Adrenal gland (tissue), 12 donors: ENCODE measurements around the gene COL19A1. TPM values are rescaled to one million over a fixed set of nuclear protein-coding genes. Genes with fewer than 3 reads are reported as not detected.
"Not testable (repeated sequence)": the region's sequence is repeated elsewhere in the genome, so short reads cannot be mapped to it uniquely, and the experiment has no call there.

Experiments
- DNase-seq, 7 donors: peaks; one replicate each; pipeline ENCODE4 v3.0.0-alpha.2; 2019 to 2020
- H3K27ac ChIP-seq, 5 donors: fragments of 200-600 bp; sonication (generic) in 4 of 5; 1 replicate in 3 of 5; 2 replicates in 2 of 5; pipeline versions ENCODE4 v1.5.1 to v1.8.0; 2016 to 2020; ENCODE audit warnings: mild to moderate bottlenecking in 1 of 5
- H3K27me3 ChIP-seq: fragments of 200-600 bp; 2 replicates; pipeline ENCODE4 v1.8.0; 2021
- H3K36me3 ChIP-seq, 2 donors: fragments of 200-600 bp; replicated peaks in 1 of 2; 1 replicate in 1 of 2; 2 replicates in 1 of 2; pipeline versions ENCODE4 v1.5.1 to v1.8.0; 2018 to 2022
- H3K4me1 ChIP-seq, 2 donors: fragments of 200-600 bp; replicated peaks in 1 of 2; 1 replicate in 1 of 2; 2 replicates in 1 of 2; pipeline versions ENCODE4 v1.5.1 to v1.8.0; 2018 to 2021
- H3K4me3 ChIP-seq, 4 donors: fragments of 200-600 bp; sonication (generic) in 3 of 4; one replicate each; pipeline ENCODE4 v1.5.1; 2016 to 2018
- H3K9me3 ChIP-seq, 3 donors: fragments of 200-600 bp; sonication (generic) in 1 of 3; replicated peaks in 1 of 3; 1 replicate in 2 of 3; 2 replicates in 1 of 3; pipeline versions ENCODE4 v1.5.1 to v1.8.0; 2016 to 2021
- CTCF ChIP-seq, 6 experiments: fragments of 450-650 bp in 4 of 6; fragments of 200-600 bp in 2 of 6; sonication (generic) in 1 of 6; IDR thresholded peaks; 1 replicate in 5 of 6; 2 replicates in 1 of 6; pipeline versions ENCODE4 v1.5.1 to v1.8.0; 2016 to 2021; ENCODE audit warnings: antibody characterized with exemption in 6 of 6, mild to moderate bottlenecking in 2 of 6, moderate library complexity in 1 of 6
- POLR2A ChIP-seq, 2 donors: fragments of 450-650 bp; IDR thresholded peaks; one replicate each; pipeline ENCODE4 v1.6.1; 2017; ENCODE audit warnings: antibody characterized with exemption in 2 of 2, mild to moderate bottlenecking in 2 of 2, moderate library complexity in 1 of 2
- WGBS, 4 donors: extraction: QIAGEN DNeasy Blood & Tissue Kit in 2 of 4; methylation state at CpG; one replicate each; pipeline versions ENCODE4 v1.1.5 to v1.1.7; 2013 to 2017; 5-methylcytosine and 5-hydroxymethylcytosine counted together
- intact Hi-C, 2 donors: fragments of 100-400 bp; cut with DNase I; formaldehyde crosslinking; loops; one replicate each; pipeline versions ENCODE4 v1.14.1 to v1.15.0; 2022 to 2023
- polyA plus RNA-seq, 3 donors: library from polyadenylated mRNA; stranded (reverse); fragments of 200-250 nt in 2 of 3; fragments of 350-450 nt in 1 of 3; fragmentation: Illumina TruSeq in 1 of 3; extraction: RNeasy Lipid Tissue Mini Kit (QIAGEN cat#74804) in 1 of 3; gene quantifications; one replicate each; pipeline ENCODE4 v1.2.3, GENCODE V29; 2013 to 2014
- total RNA-seq, 9 donors: library from RNA; depleted of rRNA in 4 of 9; stranded (reverse); fragments of >200 nt in 4 of 9; fragments of 120-200 nt in 1 of 9; fragmentation: NEBNext Ultra II Directional in 1 of 9; extraction: Animal tissue kit (Norgen Biotek cat#: 25700) in 1 of 9; gene quantifications; one replicate each; pipeline versions ENCODE4 v1.1.0 to v1.2.4, GENCODE V29; 2013 to 2023
- donor health status: healthy with polysubstance abuse.
- donor health status: Bipolar disorder and iron deficiency.
- donor health status: DM: yes; HTN: yes; CAD: no.
- donor health status: DM: no; HTN: no; CAD: no.
- donor health status: DM: no; HTN: no; CAD: no.
- donor health status: DM: yes; HTN: yes; CAD: no.

Gene COL19A1
- total and polyA plus RNA-seq, 12 donors = under 0.01 to 0.32 (median 0.11) TPM; not detected in 5

DNA sequence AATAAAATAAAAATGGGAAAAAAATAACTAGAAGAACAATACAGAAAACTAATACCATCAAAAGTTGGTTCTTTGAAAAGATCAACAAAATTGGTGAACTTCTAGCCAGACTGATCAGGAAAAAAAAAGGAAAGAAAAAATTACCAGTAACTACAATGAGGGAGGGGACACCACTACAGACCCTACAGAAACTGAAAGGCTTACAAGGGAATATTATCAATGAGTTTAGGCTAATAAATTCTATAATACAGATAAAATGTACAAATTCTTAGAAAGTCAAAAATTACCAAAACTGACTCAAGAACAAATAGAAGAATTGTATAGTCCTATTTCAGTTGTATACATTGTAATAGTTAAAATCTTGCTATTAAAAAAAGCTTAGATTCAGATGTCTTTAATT, 141.8 kb downstream of the COL19A1 start:
- intact Hi-C loops = no loop called here
- H3K4me3 ChIP-seq = no peak overlapping the region
- no peak overlapping the region for H3K27ac ChIP-seq
- no peak for TF ChIP-seq POLR2A (IDR thresholded peaks at IDR 0.05)
- no peak for TF ChIP-seq CTCF (IDR thresholded peaks at IDR 0.05)
- no peaks in the 10 kb centered on the region for H3K27me3 ChIP-seq
- H3K9me3 ChIP-seq = peaks cover 0 to 11% (median 5%) of the 10 kb centered on the region in 3 donors
- DNase-seq = no peak
- no peaks in the 10 kb centered on the region for H3K36me3 ChIP-seq
- H3K4me1 ChIP-seq = no peaks in the 10 kb centered on the region

DNA sequence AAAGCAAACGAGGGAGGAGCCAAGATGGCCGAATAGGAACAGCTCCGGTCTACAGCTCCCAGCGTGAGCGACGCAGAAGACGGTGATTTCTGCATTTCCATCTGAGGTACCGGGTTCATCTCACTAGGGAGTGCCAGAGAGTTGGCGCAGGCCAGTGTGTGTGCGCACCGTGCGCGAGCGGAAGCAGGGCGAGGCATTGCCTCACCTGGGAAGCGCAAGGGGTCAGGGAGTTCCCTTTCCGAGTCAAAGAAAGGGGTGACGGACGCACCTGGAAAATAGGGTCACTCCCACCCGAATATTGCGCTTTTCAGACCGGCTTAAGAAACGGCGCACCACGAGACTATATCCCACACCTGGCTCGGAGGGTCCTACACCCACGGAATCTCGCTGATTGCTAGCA, 144.0 kb downstream of the COL19A1 start:
- WGBS, 4 donors = 89 to 94% (median 91%) methylated on average over 25 to 28 of the region's 28 CpGs
- H3K27me3 ChIP-seq, H3K36me3 ChIP-seq, H3K4me1 ChIP-seq, DNase-seq, H3K27ac ChIP-seq, intact Hi-C loops, H3K4me3 ChIP-seq: not testable (repeated sequence)
- peaks cover 0 to 11% (median 5%) of the 10 kb centered on the region in 3 donors for H3K9me3 ChIP-seq

GRCh38 chr6:70023201-70023600, 156.8 kb downstream of the COL19A1 start:
- H3K4me3 ChIP-seq, H3K27me3 ChIP-seq, H3K4me1 ChIP-seq, DNase-seq, H3K27ac ChIP-seq, H3K9me3 ChIP-seq, intact Hi-C loops, H3K36me3 ChIP-seq: not testable (repeated sequence)
- whole genome bisulfite sequencing, 4 donors = 84 to 90% (median 87%) methylated on average over 10 of the region's 10 CpGs

GRCh38 chr6:70028246-70028645, 161.9 kb downstream of the COL19A1 start:
- H3K4me1 ChIP-seq = no peaks in the 10 kb centered on the region
- H3K4me3 ChIP-seq = no peak overlapping the region
- H3K36me3 ChIP-seq = no peaks in the 10 kb centered on the region
- no peaks in the 10 kb centered on the region for H3K27me3 ChIP-seq
- WGBS, 4 donors = 56 to 71% (median 61%) methylated on average over 1 of the region's 1 CpG
- intact Hi-C loops = no loop called here
- TF ChIP-seq POLR2A (IDR thresholded peaks at IDR 0.05) = no peak
- TF ChIP-seq CTCF (IDR thresholded peaks at IDR 0.05) = no peak
- no peak overlapping the region for H3K27ac ChIP-seq
- DNase-seq = no peak
- H3K9me3 ChIP-seq = no peaks in the 10 kb centered on the region

DNA sequence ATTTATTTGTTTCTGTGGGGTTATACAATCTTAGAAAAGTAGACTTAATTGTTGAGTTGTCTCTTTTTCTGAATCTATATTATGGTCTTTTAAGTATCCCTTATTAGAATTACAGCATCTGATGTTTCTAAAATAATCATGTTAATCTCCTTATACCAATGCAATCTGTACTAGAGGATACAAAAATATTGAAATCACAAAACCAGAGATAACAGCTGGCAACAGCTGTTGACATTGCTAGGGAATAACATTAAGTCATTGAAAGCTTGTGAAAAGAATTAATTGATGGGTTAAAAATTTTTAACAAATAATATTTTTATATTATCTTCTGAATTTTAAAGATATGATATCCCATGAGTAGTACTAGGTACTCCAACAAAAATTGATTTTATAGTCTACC, 162.6 kb downstream of the COL19A1 start:
- no peak for TF ChIP-seq CTCF (IDR thresholded peaks at IDR 0.05)
- no peak for TF ChIP-seq POLR2A (IDR thresholded peaks at IDR 0.05)
- Histone ChIP-seq H3K27me3 (no peaks in the 10 kb centered on the region), H3K36me3 (no peaks in the 10 kb centered on the region), H3K4me3 (no peak overlapping the region), H3K27ac (no peak overlapping the region), H3K4me1 (no peaks in the 10 kb centered on the region), H3K9me3 (no peaks in the 10 kb centered on the region)
- intact Hi-C loops = no loop called here
- DNase-seq = no peak
